GM21515 (cell line): ENCODE results near the gene EGLN2.
"Not testable (repeated sequence)": the region's sequence is repeated elsewhere in the genome, so short reads cannot be mapped to it uniquely, and the experiment has no call there.

ENCODE experiments used
- ATAC-seq: cut with Tn5 transposase; IDR thresholded peaks from one replicate; pipeline ENCODE4 v1.9.1; 2021; ENCODE audit not compliant: unreplicated experiment

EGLN2 gene

DNA sequence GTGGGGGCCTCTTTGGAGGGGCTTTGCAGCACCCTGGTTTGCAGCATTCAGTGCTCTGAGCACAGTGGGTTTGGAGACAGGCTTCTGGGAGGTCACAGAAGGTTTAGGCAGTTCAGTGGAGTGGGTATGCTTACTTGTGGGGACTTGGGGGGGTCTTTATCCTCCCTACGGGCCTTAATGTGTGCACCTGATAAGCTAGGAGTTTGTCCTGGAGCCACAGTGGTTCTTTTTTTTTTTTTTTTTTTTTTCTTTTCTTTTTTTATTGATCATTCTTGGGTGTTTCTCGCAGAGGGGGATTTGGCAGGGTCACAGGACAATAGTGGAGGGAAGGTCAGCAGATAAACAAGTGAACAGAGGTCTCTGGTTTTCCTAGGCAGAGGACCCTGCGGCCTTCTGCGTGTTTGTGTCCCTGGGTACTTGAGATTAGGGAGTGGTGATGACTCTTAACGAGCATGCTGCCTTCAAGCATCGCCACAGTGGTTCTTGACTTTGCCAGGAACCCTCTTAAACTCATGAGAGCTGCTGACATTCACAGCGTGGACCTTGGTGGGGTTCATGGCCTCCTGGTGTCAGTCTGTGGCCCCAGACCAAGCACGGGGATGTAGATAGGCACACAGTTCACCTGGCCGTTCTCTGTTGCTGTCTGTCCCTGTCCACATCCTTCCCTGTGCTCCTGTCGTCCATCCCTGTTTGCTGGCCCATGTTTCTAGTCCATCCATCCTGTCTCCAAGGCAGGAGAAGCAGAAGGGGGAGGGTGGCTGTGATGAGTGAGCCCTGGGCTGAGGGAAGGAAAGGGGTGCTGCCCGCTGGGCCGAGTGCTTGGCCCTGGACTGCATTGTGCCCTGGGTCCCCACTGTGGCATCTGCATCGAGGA lies 2.7 kb downstream of the EGLN2 start:
- no peak for ATAC-seq

DNA sequence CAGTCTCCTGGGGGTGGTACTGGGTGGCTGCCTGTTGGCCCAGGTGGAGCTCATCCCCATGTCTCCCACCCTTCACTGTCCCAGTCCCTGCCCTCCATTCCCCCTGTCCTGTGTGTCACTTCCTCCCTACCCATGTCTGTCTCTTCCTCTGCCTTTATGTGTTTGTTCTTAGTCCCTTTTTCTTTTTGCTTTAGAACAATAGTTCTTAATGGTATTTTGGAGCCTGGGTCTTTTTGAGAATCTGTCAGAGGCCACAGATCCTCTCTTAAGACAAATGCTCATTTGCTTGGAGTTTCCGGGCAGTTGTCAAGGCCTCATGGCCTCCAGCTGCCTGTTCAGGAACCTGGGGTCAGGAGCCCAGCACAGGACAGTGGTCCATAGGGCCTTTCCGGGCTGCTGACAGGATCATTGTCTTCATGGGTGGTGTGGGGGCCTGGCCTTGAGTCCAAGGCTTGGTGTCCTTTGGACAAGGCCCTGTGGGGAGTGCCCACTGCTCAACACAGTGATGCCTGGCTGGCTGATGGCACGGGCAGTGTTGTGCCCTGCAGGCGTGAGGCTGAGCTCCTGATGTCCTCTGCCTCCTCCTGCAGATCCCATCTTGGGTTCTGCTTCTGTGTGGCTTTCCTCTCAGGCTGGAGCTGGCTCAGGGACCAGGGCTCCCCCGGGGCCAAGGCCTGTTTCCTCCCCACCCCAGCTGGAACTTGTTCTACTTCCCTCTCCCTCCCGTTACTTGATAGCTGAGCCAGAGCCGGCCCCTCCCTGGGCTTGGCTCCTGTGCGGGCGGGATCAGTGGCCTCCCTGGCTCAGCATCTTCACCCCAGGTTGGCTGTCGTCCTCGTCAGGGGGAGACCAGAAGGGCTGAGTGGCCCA lies 3.5 kb downstream of the EGLN2 start:
- ATAC-seq = no peak

DNA sequence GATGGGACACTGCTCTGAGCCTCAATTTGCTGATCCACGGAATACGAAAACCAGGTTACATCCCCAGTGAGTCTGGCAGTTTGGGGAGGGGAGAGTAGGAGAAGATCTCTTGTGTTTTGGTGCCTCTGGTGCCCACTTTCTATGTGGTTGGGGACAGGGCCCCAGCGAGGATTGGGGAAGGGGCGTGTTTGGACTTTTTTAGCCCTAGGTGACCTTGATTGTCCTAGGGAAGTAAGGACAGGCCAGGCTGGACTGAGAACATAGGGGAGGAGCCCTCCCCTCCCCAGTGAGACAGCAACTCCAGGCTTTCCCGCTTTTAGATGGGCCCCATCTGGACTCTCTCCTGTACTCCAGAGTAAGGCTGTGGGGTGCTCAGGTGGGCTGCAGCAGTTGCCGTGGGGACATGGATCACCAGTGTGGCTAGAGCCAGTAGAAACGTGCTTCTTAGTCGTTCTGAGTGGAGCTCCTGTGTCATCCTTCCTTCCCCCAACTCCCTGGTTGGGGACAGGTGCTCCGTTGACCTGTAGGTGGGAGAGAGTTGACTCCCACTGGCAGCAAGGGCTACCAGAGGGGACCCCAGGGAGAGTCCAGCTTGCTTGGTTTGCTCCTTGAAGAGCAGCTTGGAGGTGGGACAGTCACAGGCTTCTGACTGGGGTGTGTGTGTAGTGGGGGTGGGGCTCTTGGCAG lies 4.3 kb downstream of the EGLN2 start:
- no peak for ATAC-seq

DNA sequence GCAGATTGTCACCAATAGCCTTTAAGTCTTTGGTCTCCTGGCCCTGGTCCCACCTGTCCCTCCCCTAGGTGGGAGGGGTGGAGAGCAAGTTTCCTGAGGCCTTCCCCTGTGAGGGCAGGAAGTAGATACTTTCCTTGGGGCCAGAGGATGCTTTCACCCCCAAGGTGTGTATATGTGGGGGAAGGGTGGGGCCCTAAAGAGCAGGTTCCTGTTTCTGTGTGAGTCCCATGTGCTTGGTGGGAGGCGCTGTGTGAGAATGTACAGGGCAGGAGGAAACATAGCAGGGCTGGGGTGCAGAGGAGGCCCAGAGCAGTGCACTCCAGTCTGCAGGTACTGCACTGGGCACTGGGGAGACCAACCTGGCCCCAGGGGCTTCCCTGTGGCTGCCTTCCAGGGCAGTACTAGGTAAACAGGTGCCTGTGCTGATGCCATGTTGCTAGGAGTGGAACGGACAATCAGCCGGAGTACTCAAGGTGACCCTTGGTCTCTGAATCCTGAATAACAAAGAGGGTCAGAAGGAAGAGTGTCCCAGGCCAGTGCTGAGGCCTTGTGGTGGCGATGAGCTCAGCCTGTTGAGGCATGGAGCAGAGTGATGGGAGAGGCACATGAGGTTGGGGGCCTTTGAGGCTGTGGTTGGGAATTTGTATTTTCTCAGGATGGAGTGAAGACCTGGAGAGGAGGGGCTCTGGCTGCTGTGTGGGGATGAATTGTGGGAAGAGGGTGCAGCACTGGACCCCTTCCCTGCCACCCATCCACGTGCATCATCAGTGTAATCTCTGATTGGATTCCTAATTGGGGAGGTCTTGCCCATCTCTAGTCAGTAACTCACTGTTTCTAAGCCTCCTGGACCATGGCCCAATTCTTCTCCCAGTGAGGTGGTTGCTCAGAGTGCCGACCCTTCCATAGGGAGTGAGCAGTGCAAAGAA lies 5.1 kb downstream of the EGLN2 start:
- no peak for ATAC-seq

DNA sequence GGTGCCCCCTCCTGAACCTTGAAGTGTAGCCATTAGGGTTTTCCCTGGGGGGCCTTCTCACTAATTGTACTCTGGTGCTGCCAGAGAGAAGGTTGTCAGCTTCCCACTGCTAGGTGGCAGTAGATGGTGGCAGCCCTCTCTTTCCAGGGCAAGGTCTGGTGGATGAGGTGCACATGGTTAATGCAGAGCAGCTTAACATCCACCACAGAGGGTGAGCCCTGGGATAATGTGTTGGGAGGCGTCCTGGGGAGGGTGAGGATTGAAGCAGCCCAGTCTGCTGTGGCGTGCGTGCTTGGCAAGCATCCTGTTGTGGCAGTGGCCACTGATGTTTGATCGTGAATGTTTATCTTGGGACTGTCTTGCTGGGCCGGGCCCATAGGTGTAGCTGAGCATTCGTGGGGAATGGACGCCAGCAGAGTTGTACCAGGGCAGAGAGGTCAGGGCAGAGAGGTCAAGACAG lies 5.8 kb downstream of the EGLN2 start:
- no peak for ATAC-seq

DNA sequence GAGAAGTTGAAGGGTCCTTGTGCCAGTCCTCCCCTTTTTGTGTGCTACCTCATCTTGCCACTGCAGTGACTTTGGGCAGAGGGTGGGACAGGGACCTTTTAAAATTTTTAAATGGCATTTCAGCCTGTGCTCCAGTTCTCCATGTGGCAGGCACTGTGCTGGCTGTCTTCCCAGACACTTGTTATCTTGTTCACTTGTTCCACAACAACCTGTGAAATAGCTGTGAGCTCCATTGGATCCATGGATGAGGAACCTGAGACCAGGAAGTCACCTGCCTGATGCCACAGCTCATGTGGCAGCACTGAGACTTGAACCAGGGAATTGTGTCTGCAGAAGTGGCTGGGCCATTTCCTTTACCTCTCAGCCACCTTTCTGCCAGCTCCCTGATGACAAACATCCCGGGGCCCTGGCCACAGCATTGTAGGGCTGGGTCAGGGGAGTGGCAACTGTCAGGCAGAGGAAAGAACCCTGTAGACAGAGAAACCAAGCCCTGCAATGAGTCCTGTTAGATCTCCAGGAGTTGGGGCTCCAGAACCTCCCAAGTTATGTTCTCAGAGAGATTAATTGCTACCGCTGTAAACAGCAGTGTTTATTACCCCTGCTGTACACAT lies 6.4 kb downstream of the EGLN2 start:
- no peak for ATAC-seq

DNA sequence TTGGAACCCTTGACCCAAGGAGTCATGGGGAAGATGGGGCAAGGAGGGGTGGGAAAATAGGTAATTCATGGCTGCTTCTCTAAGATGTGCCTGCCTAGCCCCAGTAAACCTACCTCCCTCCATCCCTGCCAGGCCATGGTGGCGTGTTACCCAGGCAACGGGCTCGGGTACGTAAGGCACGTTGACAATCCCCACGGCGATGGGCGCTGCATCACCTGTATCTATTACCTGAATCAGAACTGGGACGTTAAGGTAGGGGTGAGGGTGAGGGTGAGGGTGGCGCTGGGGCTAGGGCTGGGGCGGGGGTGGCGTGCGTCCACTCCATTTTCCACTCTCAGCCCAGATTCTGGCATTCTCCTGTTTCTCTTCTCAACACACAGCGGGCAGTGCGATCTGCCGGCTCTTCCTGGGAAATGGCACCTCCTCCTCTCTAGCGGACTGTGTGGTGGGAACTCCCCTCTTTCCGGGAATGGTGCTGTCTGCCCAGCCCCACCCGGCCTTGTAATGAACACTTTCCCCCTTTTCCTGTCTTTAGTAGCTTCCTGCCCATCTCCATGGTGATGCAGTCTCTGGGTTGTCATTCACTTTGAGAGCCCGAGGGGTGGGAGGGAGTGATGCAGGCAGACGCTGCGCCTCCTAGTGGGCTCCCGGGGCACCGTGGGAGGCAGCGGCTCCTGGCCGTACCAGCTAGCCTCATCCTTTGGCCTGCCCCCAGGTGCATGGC lies 7.6 kb downstream of the EGLN2 start:
- no peak for ATAC-seq

DNA sequence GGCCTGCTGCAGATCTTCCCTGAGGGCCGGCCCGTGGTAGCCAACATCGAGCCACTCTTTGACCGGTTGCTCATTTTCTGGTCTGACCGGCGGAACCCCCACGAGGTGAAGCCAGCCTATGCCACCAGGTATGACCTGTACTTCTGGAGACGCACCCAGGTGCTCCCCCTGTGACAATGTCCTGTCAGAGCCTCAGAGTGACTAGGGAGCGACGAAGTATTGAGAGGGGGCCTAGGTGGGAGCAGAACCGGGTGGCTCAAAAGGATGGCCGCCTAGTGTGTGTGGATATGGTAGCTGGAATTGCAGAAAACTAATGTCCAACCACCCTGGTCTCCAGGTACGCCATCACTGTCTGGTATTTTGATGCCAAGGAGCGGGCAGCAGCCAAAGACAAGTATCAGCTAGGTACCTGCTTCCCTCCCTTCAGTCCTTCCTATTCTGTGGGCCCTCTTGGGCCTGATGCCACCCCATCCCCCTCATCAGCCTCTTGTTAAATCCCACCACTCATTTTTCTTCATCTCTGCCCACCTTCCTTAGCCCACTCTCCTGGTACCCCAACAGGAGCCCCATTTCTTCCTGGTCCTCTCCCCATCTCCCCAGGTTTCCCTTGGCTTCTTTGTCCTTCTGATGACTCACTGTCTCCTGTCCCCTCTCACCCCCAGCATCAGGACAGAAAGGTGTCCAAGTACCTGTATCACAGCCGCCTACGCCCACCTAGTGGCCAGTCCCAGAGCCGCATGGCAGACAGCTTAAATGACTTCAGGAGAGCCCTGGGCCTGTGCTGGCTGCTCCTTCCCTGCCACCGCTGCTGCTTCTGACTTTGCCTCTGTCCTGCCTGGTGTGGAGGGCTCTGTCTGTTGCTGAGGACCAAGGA lies 8.4 kb downstream of the EGLN2 start:
- no peak for ATAC-seq

DNA sequence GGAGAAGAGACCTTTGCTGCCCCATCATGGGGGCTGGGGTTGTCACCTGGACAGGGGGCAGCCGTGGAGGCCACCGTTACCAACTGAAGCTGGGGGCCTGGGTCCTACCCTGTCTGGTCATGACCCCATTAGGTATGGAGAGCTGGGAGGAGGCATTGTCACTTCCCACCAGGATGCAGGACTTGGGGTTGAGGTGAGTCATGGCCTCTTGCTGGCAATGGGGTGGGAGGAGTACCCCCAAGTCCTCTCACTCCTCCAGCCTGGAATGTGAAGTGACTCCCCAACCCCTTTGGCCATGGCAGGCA lies 9.0 kb downstream of the EGLN2 start:
- ATAC-seq = no peak

DNA sequence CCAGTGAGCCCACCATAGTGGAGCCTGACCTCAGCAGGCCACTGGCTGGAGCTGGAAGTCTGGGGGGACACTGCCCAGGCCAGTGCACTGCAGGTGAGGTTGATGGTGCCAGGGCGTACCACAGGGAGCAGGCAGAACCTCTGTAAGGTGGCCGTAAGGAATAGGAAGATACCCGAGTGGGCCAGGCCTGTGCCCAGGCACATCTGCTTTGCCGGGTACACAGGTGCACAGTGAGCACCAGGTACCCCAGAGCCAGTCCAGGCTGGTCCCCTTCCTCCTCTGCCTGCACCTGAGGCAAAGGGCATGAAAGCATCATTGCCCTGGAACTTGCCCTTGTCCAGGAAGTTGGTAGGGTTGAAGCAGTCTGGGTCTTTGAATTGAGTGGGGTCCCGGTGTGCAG lies 9.5 kb downstream of the EGLN2 start:
- ATAC-seq = no peak

DNA sequence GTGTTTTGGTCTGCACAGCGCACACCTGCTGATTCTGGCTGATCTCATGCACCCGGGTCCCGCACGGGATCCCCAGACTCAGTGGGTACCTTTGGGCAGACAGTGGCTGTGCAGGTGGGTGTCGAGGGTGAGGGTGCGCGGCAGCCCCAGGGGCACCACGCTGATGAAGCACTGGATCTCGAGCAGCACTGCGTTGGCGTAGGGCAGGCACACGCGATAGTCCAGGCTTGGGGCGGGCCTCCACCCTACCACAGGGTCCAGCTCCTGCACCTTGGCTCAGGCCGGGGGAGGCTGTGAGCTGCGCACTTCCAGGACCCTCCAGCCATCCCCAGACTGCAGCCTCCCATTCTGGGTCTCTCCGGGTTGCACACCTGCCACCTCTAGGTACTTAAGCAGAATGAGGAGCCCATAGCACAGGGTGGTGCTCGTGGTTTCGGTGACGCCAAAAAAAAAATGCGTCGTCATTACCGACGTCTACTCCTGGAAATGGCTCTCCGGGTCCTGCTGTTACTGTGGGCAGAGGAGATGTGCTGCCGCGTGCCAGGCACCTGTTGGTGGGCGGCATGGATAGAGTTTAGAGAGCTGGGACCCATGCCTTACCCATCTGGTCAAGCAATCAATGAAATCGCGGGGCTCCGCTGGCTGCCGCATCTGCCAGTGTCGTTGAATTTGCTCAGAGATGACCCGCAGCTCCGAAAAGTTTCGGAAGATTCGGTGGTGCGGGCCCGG lies 10.5 kb downstream of the EGLN2 start:
- ATAC-seq = no peak

DNA sequence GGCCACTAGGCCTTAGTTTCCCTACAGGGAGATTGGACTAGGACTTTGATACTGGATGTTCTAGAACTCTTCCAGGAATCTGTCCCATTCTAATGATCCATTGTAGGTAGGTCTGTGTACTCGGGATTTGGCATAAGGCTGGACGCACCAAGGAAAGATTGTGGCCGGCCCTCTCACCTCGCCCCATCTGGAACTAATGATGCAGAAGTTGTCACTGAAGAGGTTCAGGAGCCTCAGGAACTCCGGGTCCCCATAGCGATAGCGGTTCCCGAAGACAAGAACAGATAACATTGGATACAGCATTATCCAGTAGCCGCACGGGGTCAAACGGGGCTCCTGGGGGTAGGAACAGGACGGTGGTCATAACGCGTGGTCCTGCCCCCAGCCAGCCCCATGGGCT lies 11.2 kb downstream of the EGLN2 start:
- no peak for ATAC-seq

DNA sequence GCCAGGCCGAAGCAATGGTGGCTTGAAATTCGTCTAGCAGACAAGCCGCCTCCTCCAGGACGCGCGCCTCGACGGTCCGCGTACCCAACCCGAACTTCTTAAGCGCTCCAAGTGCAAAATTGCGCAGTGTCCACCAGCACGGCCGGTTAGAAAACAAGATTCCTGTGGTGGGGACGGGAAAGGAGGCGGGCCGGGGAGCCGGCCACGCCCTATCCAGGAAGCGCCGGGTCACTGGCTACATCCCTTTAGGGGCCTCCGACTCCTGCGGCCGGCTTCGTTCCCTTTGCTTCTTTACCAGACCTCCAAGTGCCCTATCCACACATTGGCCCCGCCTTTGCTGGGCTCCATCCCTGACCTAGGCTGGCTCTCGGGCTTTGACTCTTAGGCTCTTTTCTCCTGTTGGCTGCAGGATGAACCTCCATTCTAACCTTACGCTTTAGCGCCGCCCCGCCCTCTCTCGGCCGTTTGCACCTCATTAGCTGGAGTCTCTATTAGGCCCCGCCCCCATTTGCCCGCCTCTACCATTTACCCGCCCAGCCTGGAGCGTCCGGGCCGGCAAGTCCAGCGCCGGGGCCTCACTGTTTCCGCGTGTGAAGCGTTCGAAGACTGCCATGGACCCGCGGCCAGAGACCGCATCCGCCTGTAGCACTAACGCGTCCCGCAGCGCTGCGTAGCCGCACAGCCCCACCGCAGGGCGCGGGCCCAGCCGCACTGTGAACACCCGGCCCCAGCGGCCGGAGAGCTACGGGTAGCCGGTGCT lies 11.8 kb downstream of the EGLN2 start:
- ATAC-seq = not testable (repeated sequence)

DNA sequence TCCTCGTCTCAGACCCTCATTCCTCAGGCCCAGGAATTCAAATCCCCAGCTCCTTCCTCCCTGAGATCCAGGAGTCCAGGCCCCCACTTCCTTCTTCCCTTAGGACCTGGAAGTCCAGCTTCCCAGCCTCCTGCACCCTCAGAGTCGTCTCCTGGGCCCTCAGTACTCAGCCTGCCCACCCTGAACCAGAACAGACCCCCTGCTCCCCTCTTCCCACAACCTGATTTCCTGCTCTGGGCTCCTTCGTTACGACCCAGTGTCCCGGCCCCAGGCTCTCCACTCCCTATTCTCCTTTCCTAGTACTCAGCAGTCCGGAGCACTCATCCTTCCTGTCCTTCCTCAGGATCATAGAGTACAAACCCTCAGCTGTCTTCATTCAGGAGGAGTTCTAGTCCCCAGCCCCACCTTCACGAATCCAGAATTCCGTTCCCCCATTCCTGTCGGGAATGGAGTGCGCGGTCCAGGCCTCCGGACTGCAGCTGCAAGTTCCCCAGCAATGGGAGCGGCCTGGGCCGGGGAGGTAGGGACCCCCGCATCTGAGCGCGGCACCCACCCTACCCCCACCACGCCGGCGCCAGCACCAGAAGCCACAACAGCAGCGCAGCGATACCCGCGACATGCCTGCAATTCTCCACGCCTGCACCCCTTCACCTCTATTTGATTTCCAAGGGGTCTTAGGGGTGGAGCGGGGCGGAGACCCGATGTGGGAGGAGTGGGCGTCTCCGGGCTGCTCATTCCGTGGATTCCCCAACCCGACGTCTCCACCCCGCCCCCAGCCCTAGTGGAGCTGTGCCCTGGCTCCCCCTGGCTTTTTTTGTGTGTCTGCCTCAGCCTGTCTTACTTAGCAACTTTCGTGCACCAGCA lies 12.7 kb downstream of the EGLN2 start:
- ATAC-seq = no peak

DNA sequence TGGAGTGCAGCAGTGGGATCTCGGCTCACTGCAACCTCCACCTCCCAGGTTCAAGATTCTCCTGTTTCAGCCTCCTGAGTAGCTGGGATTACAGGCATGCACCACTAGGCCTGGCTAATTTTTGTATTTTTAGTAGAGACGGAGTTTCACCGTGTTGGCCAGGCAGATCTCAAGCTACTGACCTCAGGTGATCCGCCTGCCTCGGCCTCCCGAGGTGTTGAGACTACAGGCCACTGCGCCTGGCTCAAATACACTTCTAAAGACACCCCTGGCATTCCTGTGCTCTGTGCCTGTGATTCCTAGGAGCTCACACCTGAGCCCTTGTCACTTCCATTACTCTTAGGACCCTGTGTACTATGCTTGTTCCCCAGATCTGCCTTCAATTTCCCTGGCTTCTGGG lies 13.6 kb downstream of the EGLN2 start:
- ATAC-seq = not testable (repeated sequence)

DNA sequence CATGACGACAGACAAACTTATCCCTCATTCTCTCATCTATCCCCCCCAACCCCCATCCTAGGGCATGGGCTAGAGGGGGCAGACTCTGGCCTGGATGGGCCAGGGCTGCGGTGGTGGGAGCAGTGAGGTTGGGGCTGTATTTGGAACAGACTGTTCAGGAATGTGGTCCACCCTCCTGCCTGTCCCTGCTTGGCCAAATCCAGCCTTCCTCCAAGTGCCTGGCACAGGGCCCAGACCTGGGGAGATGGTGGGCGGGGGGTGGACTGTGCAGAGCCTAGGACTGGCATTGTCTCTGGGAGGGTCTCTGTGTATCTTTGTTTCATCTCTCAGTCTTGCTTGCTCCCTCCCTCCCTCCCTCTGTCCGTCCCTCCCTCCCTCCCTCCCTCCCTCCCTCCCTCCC lies 14.2 kb downstream of the EGLN2 start:
- no peak for ATAC-seq
